Pancreas (tissue), 10 donors: ENCODE results near the gene OR2M4. TPM values are rescaled to one million over a fixed set of nuclear protein-coding genes. Genes with fewer than 3 reads are reported as not detected.

ENCODE experiments used
- ATAC-seq, 4 donors: fragments of 200-7000 bp; cut with Tn5 transposase; one replicate each; pipeline versions ENCODE4 v1.8.0 to v1.9.1; 2020; ENCODE audit warnings: mild to moderate bottlenecking in 4 of 4, moderate library complexity in 4 of 4
- DNase-seq, 6 donors: peaks; one replicate each; pipeline ENCODE4 v3.0.0-alpha.2; 2020
- FAIRE-seq: peaks from 2 replicates; lab custom pipeline; 2012; peaks lifted over from hg19 to GRCh38; lab: Jason Lieb, UNC
- H3K27ac ChIP-seq, 4 donors: fragments of 200-600 bp; sonication (generic); 1 replicate in 3 of 4; 2 replicates in 1 of 4; pipeline versions ENCODE4 v1.5.0 to v1.8.0; 2020
- H3K27me3 ChIP-seq, 4 donors: fragments of 200-600 bp; one replicate each; pipeline ENCODE4 v1.8.0; 2021
- H3K36me3 ChIP-seq, 3 donors: fragments of 200-600 bp; sonication (generic) in 1 of 3; one replicate each; pipeline versions ENCODE4 v1.5.0 to v1.8.0; 2020 to 2021
- H3K4me1 ChIP-seq, 3 donors: fragments of 200-600 bp; one replicate each; pipeline ENCODE4 v1.8.0; 2021
- H3K4me3 ChIP-seq, 4 donors: fragments of 200-600 bp; sonication (generic) in 2 of 4; one replicate each; pipeline versions ENCODE4 v1.5.0 to v1.8.0; 2020 to 2021
- H3K9me3 ChIP-seq, 4 donors: fragments of 200-600 bp; one replicate each; pipeline ENCODE4 v1.8.0; 2021
- WGBS, 2 donors: extraction: QIAGEN DNeasy Blood & Tissue Kit; methylation state at CpG; one replicate each; pipeline ENCODE4 v1.1.7; 2013; 5-methylcytosine and 5-hydroxymethylcytosine counted together
- intact Hi-C, 3 donors: fragments of 100-400 bp; cut with DNase I; formaldehyde crosslinking; loops; one replicate each; pipeline versions ENCODE4 v1.11.1 to v1.14.2; 2022
- polyA plus RNA-seq, 2 donors: library from polyadenylated mRNA; stranded (reverse); fragments of 200-250 nt; gene quantifications; one replicate each; pipeline ENCODE4 v1.2.3, GENCODE V29; 2013
- total RNA-seq, 6 donors: library from RNA; stranded (reverse); fragmentation: NEBNext Ultra II Directional in 4 of 6; extraction: Animal tissue kit (Norgen Biotek cat#: 25700) in 4 of 6; gene quantifications; one replicate each; pipeline versions ENCODE4 v1.2.1 to v1.2.4, GENCODE V29; 2021 to 2023
- TF ChIP-seq, protein P1 (sequence below), 4 donors: fragments of 200-600 bp; sonication (generic) in 3 of 4; IDR thresholded peaks; one replicate each; pipeline versions ENCODE4 v1.5.0 to v1.8.0; 2021; ENCODE audit warnings: antibody characterized with exemption in 4 of 4
- donor health status: healthy with polysubstance abuse.
- donor health status: DM: no; HTN: no; CAD: no; lungs with moderate emphysema.
- donor health status: DM: no; HTN: no; CAD: no.
- donor health status: control.
- donor health status: control.
- donor health status: Bipolar disorder and iron deficiency.
- donor health status: DM: yes; HTN: yes; CAD: no.
- donor health status: DM: no; HTN: no; CAD: no.
- donor health status: DM: no; HTN: no; CAD: no.
- donor health status: DM: yes; HTN: yes; CAD: no.

OR2M4 gene, protein sequence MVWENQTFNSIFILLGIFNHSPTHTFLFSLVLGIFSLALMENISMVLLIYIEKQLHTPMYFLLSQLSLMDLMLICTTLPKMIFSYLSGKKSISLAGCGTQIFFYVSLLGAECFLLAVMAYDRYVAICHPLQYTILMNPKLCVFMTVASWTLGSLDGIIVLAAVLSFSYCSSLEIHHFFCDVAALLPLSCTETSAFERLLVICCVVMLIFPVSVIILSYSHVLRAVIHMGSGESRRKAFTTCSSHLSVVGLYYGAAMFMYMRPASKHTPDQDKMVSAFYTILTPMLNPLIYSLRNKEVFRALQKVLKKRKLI
- total RNA-seq (not detected), polyA plus RNA-seq (under 1 TPM in 1 of 2 donors, not detected in 1; 0.02 TPM)

DNA sequence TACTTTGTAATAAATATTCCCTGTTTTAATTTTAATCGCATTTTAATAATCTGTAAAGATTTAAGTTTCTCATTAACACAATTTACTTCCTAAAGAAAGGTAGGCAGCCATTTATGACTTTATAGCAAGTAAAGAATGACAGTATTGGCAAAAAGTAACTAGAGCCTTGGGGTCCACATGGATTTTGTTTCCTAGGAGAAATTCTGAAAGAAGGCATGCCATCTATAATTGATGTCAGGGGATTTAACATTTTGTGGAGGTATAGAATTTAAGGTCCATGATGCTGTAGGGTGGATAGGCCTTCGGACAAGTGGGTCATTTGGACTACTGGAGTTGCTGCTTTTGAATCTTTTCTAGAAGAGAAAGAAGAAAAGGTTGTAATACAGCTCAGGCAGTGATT, at the start of gene OR2M4:
OR2M4 (plus strand) TSS at position 301 of the 400 bp plus-strand sequence. CDS start 7,512 bp downstream, outside the sequence.
- TF ChIP-seq, protein P1, sequence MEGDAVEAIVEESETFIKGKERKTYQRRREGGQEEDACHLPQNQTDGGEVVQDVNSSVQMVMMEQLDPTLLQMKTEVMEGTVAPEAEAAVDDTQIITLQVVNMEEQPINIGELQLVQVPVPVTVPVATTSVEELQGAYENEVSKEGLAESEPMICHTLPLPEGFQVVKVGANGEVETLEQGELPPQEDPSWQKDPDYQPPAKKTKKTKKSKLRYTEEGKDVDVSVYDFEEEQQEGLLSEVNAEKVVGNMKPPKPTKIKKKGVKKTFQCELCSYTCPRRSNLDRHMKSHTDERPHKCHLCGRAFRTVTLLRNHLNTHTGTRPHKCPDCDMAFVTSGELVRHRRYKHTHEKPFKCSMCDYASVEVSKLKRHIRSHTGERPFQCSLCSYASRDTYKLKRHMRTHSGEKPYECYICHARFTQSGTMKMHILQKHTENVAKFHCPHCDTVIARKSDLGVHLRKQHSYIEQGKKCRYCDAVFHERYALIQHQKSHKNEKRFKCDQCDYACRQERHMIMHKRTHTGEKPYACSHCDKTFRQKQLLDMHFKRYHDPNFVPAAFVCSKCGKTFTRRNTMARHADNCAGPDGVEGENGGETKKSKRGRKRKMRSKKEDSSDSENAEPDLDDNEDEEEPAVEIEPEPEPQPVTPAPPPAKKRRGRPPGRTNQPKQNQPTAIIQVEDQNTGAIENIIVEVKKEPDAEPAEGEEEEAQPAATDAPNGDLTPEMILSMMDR (IDR thresholded peaks at IDR 0.05): no peak
- H3K4me1 ChIP-seq: no peaks in the 10 kb centered on the region
- H3K27ac ChIP-seq: no peak within 1 kb of the TSS
- intact Hi-C loops: no loop called here
- no peak for DNase-seq
- H3K4me3 ChIP-seq: no peak within 1 kb of the TSS
- WGBS, 2 donors: 39 to 52% methylated on average over 2 of the region's 2 CpGs
- no peaks in the 10 kb centered on the region for H3K9me3 ChIP-seq
- H3K36me3 ChIP-seq: no peaks in the 10 kb centered on the region
- FAIRE-seq: no peak
- no peak for ATAC-seq
- no peaks in the 10 kb centered on the region for H3K27me3 ChIP-seq

DNA sequence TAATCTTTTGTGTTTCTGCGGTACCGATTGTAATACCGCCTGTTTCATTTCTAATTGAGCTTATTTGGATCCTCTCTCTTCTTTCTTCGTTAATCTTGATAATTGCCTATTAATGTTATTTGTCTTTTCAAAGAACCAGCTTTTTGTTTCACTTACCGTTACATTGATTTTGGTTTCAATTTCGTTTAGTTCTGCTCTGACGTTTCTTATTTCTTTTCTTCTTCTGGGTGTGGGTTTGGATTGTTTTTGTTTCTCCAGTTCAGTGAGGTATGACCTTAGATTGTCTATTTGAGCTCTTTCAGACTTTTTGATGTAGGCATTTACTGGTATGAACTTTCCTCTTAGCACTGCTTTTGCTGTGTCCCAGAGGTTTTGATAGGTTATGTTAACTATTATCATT, 47.2 kb upstream of the OR2M4 start:
- WGBS, 2 donors: 50 to 66% methylated on average over 7 of the region's 7 CpGs
- Histone ChIP-seq H3K4me1 (no peaks in the 10 kb centered on the region), H3K27ac (no peak overlapping the region), H3K4me3 (no peak overlapping the region), H3K36me3 (no peaks in the 10 kb centered on the region), H3K27me3 (no peaks in the 10 kb centered on the region), H3K9me3 (no peaks in the 10 kb centered on the region)
- intact Hi-C loops: no loop called here
- FAIRE-seq (no peak), DNase-seq (no peak), ATAC-seq (no peak)
- TF ChIP-seq, protein P1 (IDR thresholded peaks at IDR 0.05): no peak

DNA sequence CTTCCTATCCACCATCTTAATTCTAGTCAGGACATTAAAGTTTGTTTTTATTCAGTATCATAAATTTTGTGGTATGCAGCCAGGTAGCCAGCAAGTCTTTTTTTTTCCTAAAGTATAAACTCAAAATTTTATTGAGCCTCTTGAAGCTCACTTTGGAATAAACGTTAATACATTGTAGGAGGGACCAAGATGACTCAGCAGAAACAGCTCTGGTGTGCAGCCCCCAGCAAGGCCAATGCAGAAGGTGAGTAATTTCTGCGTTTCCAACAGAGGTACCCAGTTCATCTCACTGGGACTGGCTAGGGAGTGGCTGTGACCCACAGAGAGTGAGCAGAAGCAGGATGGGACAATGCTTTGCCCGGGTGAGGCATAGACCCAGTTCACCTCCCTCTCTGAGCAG, 43.9 kb upstream of the OR2M4 start:
- no peak overlapping the region for H3K27ac ChIP-seq
- no peak for FAIRE-seq
- intact Hi-C loops: no loop called here
- no peaks in the 10 kb centered on the region for H3K9me3 ChIP-seq
- H3K27me3 ChIP-seq: no peaks in the 10 kb centered on the region
- H3K4me3 ChIP-seq: no peak overlapping the region
- TF ChIP-seq, protein P1 (IDR thresholded peaks at IDR 0.05): no peak
- WGBS, 2 donors: 34 to 45% methylated on average over 3 of the region's 3 CpGs
- no peak for DNase-seq
- ATAC-seq: no peak
- H3K36me3 ChIP-seq: no peaks in the 10 kb centered on the region
- no peaks in the 10 kb centered on the region for H3K4me1 ChIP-seq

DNA sequence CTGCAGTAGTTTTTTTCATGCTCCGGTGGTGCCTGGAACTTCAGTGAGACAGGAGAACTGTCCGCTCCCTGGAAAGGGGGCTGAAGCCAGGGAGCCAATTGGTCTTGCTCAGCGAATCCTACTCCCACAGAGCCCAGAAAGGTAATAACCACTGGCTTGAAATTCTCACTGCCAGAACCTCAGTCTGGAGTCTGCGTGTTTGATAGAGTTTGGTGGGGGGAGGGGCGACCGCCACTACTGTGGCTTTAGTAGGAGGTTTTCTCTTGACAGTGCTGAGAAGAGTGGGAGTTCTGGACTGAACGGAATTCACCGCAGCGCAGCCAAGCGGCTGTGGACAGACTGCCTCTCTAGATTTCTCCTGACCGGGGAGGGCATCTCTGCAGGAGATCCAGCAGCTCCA, 42.2 kb upstream of the OR2M4 start:
- intact Hi-C loops: no loop called here
- TF ChIP-seq, protein P1 (IDR thresholded peaks at IDR 0.05): no peak
- H3K36me3 ChIP-seq: no peaks in the 10 kb centered on the region
- H3K9me3 ChIP-seq: no peaks in the 10 kb centered on the region
- H3K4me3 ChIP-seq: no peak overlapping the region
- no peak overlapping the region for H3K27ac ChIP-seq
- no peak for ATAC-seq
- H3K27me3 ChIP-seq: no peaks in the 10 kb centered on the region
- WGBS, 2 donors: 45 to 48% methylated on average over 11 of the region's 11 CpGs
- no peak for DNase-seq
- FAIRE-seq: no peak
- H3K4me1 ChIP-seq: no peaks in the 10 kb centered on the region

DNA sequence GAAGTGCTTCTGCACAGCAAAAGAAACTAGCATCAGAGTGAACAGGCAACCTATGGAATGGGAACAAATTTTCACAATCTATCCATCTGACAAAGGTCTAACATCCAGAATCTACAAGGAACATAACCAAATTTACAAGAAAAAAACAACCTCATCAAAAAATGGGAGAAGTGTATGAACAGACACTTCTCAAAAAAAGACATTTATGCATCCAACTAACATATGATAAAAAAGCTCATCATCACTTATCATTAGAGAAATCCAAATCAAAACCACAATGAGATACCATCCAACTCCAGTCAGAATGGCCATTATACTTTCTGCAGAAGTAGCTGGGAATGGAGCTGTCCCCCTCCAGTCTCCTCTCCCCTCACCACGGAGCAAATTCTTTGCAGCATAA, 37.1 kb upstream of the OR2M4 start:
- H3K4me1 ChIP-seq: no peaks in the 10 kb centered on the region
- ATAC-seq (no peak), DNase-seq (no peak), FAIRE-seq (no peak)
- H3K4me3 ChIP-seq: no peak overlapping the region
- no peaks in the 10 kb centered on the region for H3K9me3 ChIP-seq
- H3K27me3 ChIP-seq: no peaks in the 10 kb centered on the region
- intact Hi-C loops: no loop called here
- WGBS, 2 donors: 26 to 45% methylated on average over 1 of the region's 1 CpG
- no peak overlapping the region for H3K27ac ChIP-seq
- no peaks in the 10 kb centered on the region for H3K36me3 ChIP-seq
- TF ChIP-seq, protein P1 (IDR thresholded peaks at IDR 0.05): no peak
